Transverse colon (tissue), 3 donors: ENCODE measurements around the gene MED8.
A peak's percentile ranks its signal among the peaks of the same experiment; 100 is the strongest.

Experiments
- CTCF ChIP-seq, 5 experiments: fragments of 200-600 bp in 3 of 5; fragments of 450-650 bp in 2 of 5; sonication (generic) in 3 of 5; IDR thresholded peaks; 1 replicate in 2 of 5; 2 replicates in 3 of 5; pipeline ENCODE4 v1.5.1; 2016 to 2017; ENCODE audit warnings: antibody characterized with exemption in 5 of 5, inconsistent platforms in 3 of 5, mild to moderate bottlenecking in 2 of 5, moderate library complexity in 1 of 5
- POLR2A ChIP-seq: fragments of 450-650 bp; IDR thresholded peaks from one replicate; pipeline ENCODE4 v1.6.1; 2016; ENCODE audit warnings: antibody characterized with exemption, mild to moderate bottlenecking, moderate library complexity

DNA sequence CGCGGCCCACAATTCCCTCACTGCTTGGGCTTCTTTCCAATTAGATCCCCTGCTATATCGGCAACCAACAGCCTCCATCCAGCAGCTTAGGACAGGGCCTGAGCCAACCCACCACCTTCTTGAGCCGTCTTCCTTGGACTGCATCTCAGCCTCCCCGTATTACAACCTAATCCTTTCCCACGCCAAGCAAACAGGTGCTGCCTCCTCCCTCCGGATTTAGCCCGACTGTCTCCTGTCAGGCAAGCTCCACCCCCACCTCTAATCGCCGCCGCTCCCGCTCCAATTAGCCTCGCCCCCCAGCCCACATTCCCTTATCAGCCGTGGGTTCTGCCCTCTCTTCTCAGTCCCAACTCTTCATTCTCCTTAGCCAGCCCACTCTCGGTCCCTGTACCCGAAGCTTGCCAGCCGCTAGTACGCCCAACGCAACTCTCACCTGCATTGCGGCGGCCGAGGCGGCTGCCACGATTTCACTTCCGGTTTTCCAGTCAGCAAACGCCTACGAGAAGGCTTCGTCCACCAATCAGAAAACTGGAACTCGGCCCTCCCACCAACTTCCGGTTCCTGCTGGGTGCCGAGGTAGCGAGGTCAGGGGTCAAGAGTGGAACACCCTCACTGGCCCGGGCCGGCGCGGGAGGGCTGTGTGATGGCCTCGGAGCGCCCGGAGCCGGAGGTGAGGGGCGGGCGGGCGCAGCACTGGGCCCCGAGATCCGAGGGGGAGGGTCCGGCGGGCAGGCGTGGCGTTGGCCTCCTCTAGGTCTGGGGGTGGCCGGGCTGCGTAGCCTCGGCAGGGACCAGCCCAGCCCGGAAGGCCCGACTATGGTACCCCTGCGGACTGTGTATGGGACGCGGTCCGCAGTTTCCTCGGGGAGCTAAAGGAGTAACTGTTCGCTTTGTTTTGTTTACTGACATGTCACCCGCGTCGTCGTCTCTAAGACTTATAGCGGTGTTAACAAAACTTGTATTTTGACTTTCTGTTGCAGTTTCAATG lies at the start of gene MED8, which contains the start of gene SZT2:
- TF ChIP-seq CTCF (IDR thresholded peaks at IDR 0.05) (no peak), POLR2A (peak; percentile 92)
